Hepatocyte (in vitro differentiated cells): ENCODE data around the gene EPHA2.

ENCODE experiments used
- EZH2 ChIP-seq: fragments of 200-600 bp; sonication (generic); IDR thresholded peaks from 2 replicates; pipeline ENCODE4 v1.6.1; 2016; ENCODE audit warnings: antibody characterized with exemption, mild to moderate bottlenecking, borderline replicate concordance
- TF ChIP-seq, protein P1 (sequence below): fragments of 200-600 bp; sonication (generic); IDR thresholded peaks from 2 replicates; pipeline ENCODE4 v1.5.1; 2016; ENCODE audit warnings: antibody characterized with exemption, mild to moderate bottlenecking; ENCODE audit not compliant: poor library complexity

DNA sequence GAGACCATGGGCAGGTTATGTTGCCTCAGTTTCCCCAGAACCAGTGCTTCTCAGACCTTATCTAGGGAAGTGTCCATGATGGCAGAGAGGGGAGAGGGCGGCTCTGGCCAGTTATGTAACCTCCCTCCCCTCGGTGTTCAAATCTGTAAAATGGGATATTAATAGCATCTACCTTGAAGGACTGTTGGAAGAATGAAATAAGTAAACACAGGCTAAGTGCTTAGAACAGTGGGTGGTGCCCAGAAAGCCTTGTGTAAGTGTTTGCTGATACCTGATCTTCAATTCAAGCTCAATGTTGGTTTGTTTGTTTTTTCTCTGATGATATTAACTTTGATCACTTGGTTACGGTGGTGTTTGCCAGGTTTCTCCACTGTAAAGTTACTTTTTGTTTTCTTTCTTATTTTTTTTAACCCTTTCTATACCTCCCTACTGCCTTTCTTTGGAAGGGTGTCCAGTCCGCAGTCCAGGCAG lies 34.9 kb downstream of the EPHA2 start:
- TF ChIP-seq, protein P1, sequence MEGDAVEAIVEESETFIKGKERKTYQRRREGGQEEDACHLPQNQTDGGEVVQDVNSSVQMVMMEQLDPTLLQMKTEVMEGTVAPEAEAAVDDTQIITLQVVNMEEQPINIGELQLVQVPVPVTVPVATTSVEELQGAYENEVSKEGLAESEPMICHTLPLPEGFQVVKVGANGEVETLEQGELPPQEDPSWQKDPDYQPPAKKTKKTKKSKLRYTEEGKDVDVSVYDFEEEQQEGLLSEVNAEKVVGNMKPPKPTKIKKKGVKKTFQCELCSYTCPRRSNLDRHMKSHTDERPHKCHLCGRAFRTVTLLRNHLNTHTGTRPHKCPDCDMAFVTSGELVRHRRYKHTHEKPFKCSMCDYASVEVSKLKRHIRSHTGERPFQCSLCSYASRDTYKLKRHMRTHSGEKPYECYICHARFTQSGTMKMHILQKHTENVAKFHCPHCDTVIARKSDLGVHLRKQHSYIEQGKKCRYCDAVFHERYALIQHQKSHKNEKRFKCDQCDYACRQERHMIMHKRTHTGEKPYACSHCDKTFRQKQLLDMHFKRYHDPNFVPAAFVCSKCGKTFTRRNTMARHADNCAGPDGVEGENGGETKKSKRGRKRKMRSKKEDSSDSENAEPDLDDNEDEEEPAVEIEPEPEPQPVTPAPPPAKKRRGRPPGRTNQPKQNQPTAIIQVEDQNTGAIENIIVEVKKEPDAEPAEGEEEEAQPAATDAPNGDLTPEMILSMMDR = no peak
- no peak for TF ChIP-seq EZH2
